GM12891 (cell line): ENCODE measurements around the gene C1QTNF5.

Experiments used
- POLR2A ChIP-seq: IDR thresholded peaks from 2 replicates; pipeline ENCODE4 v1.6.1; 2011; ENCODE audit warnings: low read depth, low read length, control low read depth
- TAF1 ChIP-seq: IDR thresholded peaks from 2 replicates; pipeline ENCODE4 v1.6.1; 2011; ENCODE audit warnings: low read depth, low read length, control low read depth

DNA sequence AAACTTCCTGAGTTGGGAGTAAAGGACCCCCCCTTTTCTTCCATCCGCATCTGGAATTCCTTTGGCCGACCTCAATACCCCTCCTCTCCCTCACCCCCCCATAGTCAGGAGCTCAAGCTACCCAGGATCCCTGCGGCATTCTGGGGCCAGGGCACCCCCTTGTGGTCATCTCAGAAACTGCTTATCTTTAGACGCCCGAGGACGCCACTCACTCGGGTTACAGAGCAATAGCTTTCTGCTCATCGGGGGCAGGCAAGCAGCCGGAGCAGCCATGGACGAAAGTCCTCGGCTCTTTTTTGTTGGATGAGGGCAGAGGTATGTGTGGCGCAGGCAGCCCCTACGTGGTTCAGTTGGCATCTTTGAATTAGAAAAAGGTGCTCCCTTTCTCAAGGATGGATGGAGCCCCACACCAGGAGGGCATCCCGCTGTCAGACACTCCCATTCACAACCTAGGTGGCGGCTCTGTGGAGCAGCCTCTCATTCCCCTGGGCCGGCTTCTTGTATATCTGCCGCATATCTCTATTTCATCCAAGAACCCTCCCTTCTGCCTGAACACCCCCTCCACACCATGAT is 2.3 kb downstream of the C1QTNF5 start:
- TF ChIP-seq POLR2A: no peak
- TF ChIP-seq TAF1: no peak
